HEK293T (cell line): ENCODE results near the gene PARVB.

Source experiments
- FOXK2 ChIP-seq: fragments of 450-650 bp; IDR thresholded peaks from 2 replicates; pipeline ENCODE4 v1.6.1; 2016; ENCODE audit warnings: mild to moderate bottlenecking
- HDGF ChIP-seq: fragments of 450-650 bp; IDR thresholded peaks from 2 replicates; pipeline ENCODE4 v1.6.1; 2017; ENCODE audit warnings: antibody characterized with exemption, borderline replicate concordance
- SP1 ChIP-seq: fragments of 450-650 bp; IDR thresholded peaks from 2 replicates; pipeline ENCODE4 v1.6.1; 2017

DNA sequence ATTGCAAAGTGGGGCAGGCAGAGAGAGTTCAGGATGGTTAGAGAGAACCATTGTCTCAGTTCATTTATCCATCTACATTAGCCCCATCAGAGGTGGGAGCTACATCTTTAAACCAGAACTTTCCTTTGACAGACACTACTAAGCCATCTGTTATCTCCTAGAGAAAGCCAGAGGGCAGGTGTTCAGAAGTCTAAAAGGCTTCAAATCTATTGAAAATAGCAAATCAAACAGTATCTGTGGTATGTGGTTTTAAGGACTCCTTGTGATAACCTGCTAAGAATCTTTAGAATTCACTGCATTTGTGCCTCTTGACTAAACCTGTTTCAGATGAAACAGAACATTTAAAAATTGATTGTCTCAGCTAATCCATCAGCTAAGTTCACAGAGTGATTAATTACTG, 112.7 kb downstream of the PARVB start:
- TF ChIP-seq FOXK2: no peak
- no peak for TF ChIP-seq HDGF
- TF ChIP-seq SP1: no peak
